ENCODE results near the gene TRIOBP. TPM values are rescaled to one million over a fixed set of nuclear protein-coding genes. Genes with fewer than 3 reads are reported as not detected.

Gene TRIOBP
- total and polyA plus RNA-seq, 7 donors, result 51.7 to 140 (median 82.8) TPM

GRCh38 chr22:37701141-37701786 is 4.4 kb downstream of the TRIOBP start:
- H3K27me3 ChIP-seq, result no peaks in the 10 kb centered on the region
- H3K9me3 ChIP-seq, result no peaks in the 10 kb centered on the region
- H3K27ac ChIP-seq, result no peak overlapping the region
- H3K36me3 ChIP-seq, result no peaks in the 10 kb centered on the region
- peaks cover 0 to 11% (median 9%) of the 10 kb centered on the region in 4 donors for H3K4me1 ChIP-seq
- 61 to 63% methylated on average over 8 of the region's 8 CpGs for WGBS, 2 donors
- DNase-seq, result no peak
- H3K4me3 ChIP-seq, result no peak overlapping the region
- no peak for TF ChIP-seq EP300 (IDR thresholded peaks at IDR 0.05)
- intact Hi-C loops (cut with DNase I), result no loop called here

GRCh38 chr22:37703906-37704305 is 7.1 kb downstream of the TRIOBP start:
- no peak for DNase-seq
- TF ChIP-seq POLR2AphosphoS5 (IDR thresholded peaks at IDR 0.05) (no peak), EP300 (IDR thresholded peaks at IDR 0.05) (no peak), POLR2A (IDR thresholded peaks at IDR 0.05) (no peak), CTCF (IDR thresholded peaks at IDR 0.05) (no peak)
- no peak overlapping the region for H3K27ac ChIP-seq
- H3K36me3 ChIP-seq, result no peaks in the 10 kb centered on the region
- no peaks in the 10 kb centered on the region for H3K9me3 ChIP-seq
- 82 to 90% methylated on average over 7 of the region's 7 CpGs for WGBS, 2 donors
- H3K4me3 ChIP-seq, result no peak overlapping the region
- intact Hi-C loops (cut with DNase I), result no loop called here
- H3K27me3 ChIP-seq, result no peaks in the 10 kb centered on the region
- H3K4me1 ChIP-seq, result no peaks in the 10 kb centered on the region

DNA sequence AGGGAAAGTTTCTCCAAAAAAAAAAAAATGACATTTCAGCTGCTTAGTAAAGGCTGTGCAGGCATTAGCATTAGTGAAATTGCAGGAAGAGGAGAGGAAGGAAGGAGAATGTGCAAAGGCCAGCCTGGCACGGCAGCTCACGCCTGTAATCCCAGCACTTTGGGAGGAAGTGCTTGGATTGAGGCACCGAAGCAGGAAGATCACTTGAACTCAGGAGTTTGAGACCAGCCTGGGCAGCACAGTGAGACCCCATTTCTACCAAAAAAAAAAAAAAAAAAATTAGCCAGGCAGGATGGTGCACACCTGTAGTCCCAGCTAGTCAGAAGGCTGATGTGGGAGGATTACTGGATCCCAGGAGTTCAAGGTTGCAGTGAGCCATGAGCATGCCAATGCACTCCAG is 7.8 kb downstream of the TRIOBP start:
- Histone ChIP-seq H3K9me3 (no peaks in the 10 kb centered on the region), H3K27ac (no peak overlapping the region), H3K4me1 (no peaks in the 10 kb centered on the region), H3K4me3 (no peak overlapping the region), H3K36me3 (no peaks in the 10 kb centered on the region), H3K27me3 (no peaks in the 10 kb centered on the region)
- DNase-seq, result no peak
- intact Hi-C loops (cut with DNase I), result no loop called here
- WGBS, 2 donors, result 81 to 88% methylated on average over 3 of the region's 3 CpGs
- TF ChIP-seq CTCF (IDR thresholded peaks at IDR 0.05) (no peak), EP300 (IDR thresholded peaks at IDR 0.05) (no peak), POLR2A (IDR thresholded peaks at IDR 0.05) (no peak), POLR2AphosphoS5 (IDR thresholded peaks at IDR 0.05) (no peak)

- no peak for TF ChIP-seq POLR2AphosphoS5 (IDR thresholded peaks at IDR 0.05)
- no peak for TF ChIP-seq POLR2A (IDR thresholded peaks at IDR 0.05)
- TF ChIP-seq CTCF (IDR thresholded peaks at IDR 0.05), result no peak
- TF ChIP-seq EP300 (IDR thresholded peaks at IDR 0.05), result no peak
- Histone ChIP-seq H3K4me3 (no peak overlapping the region), H3K4me1 (no peaks in the 10 kb centered on the region), H3K27me3 (no peaks in the 10 kb centered on the region), H3K36me3 (no peaks in the 10 kb centered on the region), H3K27ac (no peak overlapping the region), H3K9me3 (no peaks in the 10 kb centered on the region)
- no peak for DNase-seq
- intact Hi-C loops (cut with DNase I), result no loop called here
- WGBS, 2 donors, result 96% methylated on average over 3 of the region's 3 CpGs
Observed at GRCh38 chr22:37705205-37705604, 8.4 kb downstream of the TRIOBP start.

- Histone ChIP-seq H3K4me3 (no peak overlapping the region), H3K27me3 (no peaks in the 10 kb centered on the region), H3K4me1 (no peaks in the 10 kb centered on the region), H3K36me3 (no peaks in the 10 kb centered on the region), H3K27ac (no peak overlapping the region), H3K9me3 (no peaks in the 10 kb centered on the region)
- TF ChIP-seq EP300 (IDR thresholded peaks at IDR 0.05) (no peak), POLR2A (IDR thresholded peaks at IDR 0.05) (no peak), POLR2AphosphoS5 (IDR thresholded peaks at IDR 0.05) (no peak), CTCF (IDR thresholded peaks at IDR 0.05) (no peak)
- WGBS, 2 donors, result 80 to 90% methylated on average over 25 of the region's 25 CpGs
- no peak for DNase-seq
- intact Hi-C loops (cut with DNase I), result no loop called here
Observed at GRCh38 chr22:37708580-37709444, 12.0 kb downstream of the TRIOBP start.
